Superior temporal gyrus (tissue), 1 donor: Measurements from ENCODE around the gene NDC80.

Experiments
- DNase-seq: peaks from one replicate; pipeline ENCODE4 v3.0.0-alpha.2; 2016; ENCODE audit errors: extremely low spot score

Gene NDC80

GRCh38 chr18:2557536-2557935 is 13.8 kb upstream of the NDC80 start:
- DNase-seq, result no peak

GRCh38 chr18:2559249-2559648 is 12.1 kb upstream of the NDC80 start:
- no peak for DNase-seq

GRCh38 chr18:2564373-2564772 is 7.0 kb upstream of the NDC80 start:
- DNase-seq, result no peak

- DNase-seq, result no peak
These were observed 3.2 kb upstream of the NDC80 start for GRCh38 chr18:2568129-2568528.

- DNase-seq, result no peak
These were observed 2.8 kb upstream of the NDC80 start for GRCh38 chr18:2568605-2569004.

- DNase-seq, result no peak
These were observed 1.8 kb upstream of the NDC80 start for GRCh38 chr18:2569338-2570207.

GRCh38 chr18:2570772-2571199 is 571 bp upstream of the NDC80 start:
- peak; percentile 79 for DNase-seq

- no peak for DNase-seq
These were observed 813 bp downstream of the NDC80 start for GRCh38 chr18:2572171-2572569.

- DNase-seq, result no peak
These were observed 1.5 kb downstream of the NDC80 start for GRCh38 chr18:2572892-2573291.

GRCh38 chr18:2573408-2573807 is 2.1 kb downstream of the NDC80 start:
- DNase-seq, result no peak

- no peak for DNase-seq
These were observed 16.4 kb downstream of the NDC80 start for GRCh38 chr18:2587788-2588187.

- DNase-seq, result no peak
These were observed 17.4 kb downstream of the NDC80 start for GRCh38 chr18:2588666-2589344.

GRCh38 chr18:2589345-2590068 is 18.1 kb downstream of the NDC80 start:
- DNase-seq, result no peak

GRCh38 chr18:2590303-2590702 is 18.9 kb downstream of the NDC80 start:
- DNase-seq, result no peak

GRCh38 chr18:2597639-2598038 is 26.3 kb downstream of the NDC80 start:
- DNase-seq, result no peak

GRCh38 chr18:2602844-2603243 is 31.5 kb downstream of the NDC80 start:
- no peak for DNase-seq

- no peak for DNase-seq
These were observed 35.0 kb downstream of the NDC80 start for GRCh38 chr18:2606335-2606734.

- no peak for DNase-seq
These were observed 38.2 kb downstream of the NDC80 start for GRCh38 chr18:2609604-2610003.

- DNase-seq, result no peak
These were observed 39.2 kb downstream of the NDC80 start for GRCh38 chr18:2610549-2610948.

GRCh38 chr18:2612996-2613395 is 41.6 kb downstream of the NDC80 start:
- no peak for DNase-seq

GRCh38 chr18:2617401-2617998 is 46.1 kb downstream of the NDC80 start:
- DNase-seq, result no peak

- DNase-seq, result no peak
These were observed 46.7 kb downstream of the NDC80 start for GRCh38 chr18:2618009-2618408.
